GM23338 (cell line): ENCODE data around the gene OPRL1.

Source experiments
- CTCF ChIP-seq, 2 experiments: fragments of 200-600 bp in 1 of 2; sonication (generic) in 1 of 2; conservative IDR thresholded peaks; 2 replicates each; pipeline versions ENCODE4 v1.5.1 to v1.6.1; 2016 to 2017; ENCODE audit warnings: antibody characterized with exemption in 2 of 2, low read depth in 2 of 2, mild to moderate bottlenecking in 2 of 2, moderate library complexity in 1 of 2
- EZH2 ChIP-seq: fragments of 200-600 bp; sonication (generic); IDR thresholded peaks from one replicate; pipeline ENCODE4 v1.8.0; 2017; ENCODE audit warnings: antibody characterized with exemption, mild to moderate bottlenecking, low read depth; ENCODE audit not compliant: unreplicated experiment
- EZH2phosphoT487 ChIP-seq: fragments of 200-600 bp; sonication (generic); IDR thresholded peaks from one replicate; pipeline ENCODE4 v1.8.1; 2018; ENCODE audit warnings: antibody characterized with exemption; ENCODE audit not compliant: unreplicated experiment
- ZNF114 ChIP-seq: fragments of 250-450 bp; sonication (Bioruptor Pico); IDR thresholded peaks from 2 replicates; pipeline ENCODE4 v1.5.0; 2020; ENCODE audit warnings: mild to moderate bottlenecking, moderate library complexity
- ZNF462 ChIP-seq: fragments of 250-450 bp; sonication (Bioruptor Pico); IDR thresholded peaks from 2 replicates; pipeline ENCODE4 v1.5.0; 2020; ENCODE audit warnings: mild to moderate bottlenecking, moderate library complexity

GRCh38 chr20:64095927-64096326 lies 16.0 kb downstream of the OPRL1 start:
- TF ChIP-seq CTCF (conservative IDR thresholded peaks at IDR 0.05; ENCODE audit: low read depth in 2 of 2) (no peak), ZNF114 (no peak), EZH2phosphoT487 (no peak), EZH2 (no peak), ZNF462 (CRISPR knock-in tag) (no peak)
